GM23338 (cell line): ENCODE results near the gene CSF1R.

ENCODE experiments used
- CTCF ChIP-seq, 2 experiments: fragments of 200-600 bp in 1 of 2; sonication (generic) in 1 of 2; conservative IDR thresholded peaks; 2 replicates each; pipeline versions ENCODE4 v1.5.1 to v1.6.1; 2016 to 2017; ENCODE audit warnings: antibody characterized with exemption in 2 of 2, low read depth in 2 of 2, mild to moderate bottlenecking in 2 of 2, moderate library complexity in 1 of 2
- JUNB ChIP-seq: IDR thresholded peaks from one replicate; pipeline ENCODE4 v1.6.1; 2016; ENCODE audit warnings: antibody characterized with exemption; ENCODE audit not compliant: unreplicated experiment
- POLR2AphosphoS5 ChIP-seq: IDR thresholded peaks from 2 replicates; pipeline ENCODE4 v1.6.1; 2016; ENCODE audit warnings: antibody characterized with exemption, low read depth

GRCh38 chr5:150024346-150024984, 61.9 kb downstream of the CSF1R start:
- TF ChIP-seq CTCF (conservative IDR thresholded peaks at IDR 0.05; ENCODE audit: low read depth in 2 of 2) = no peak
- no peak for TF ChIP-seq POLR2AphosphoS5
- no peak for TF ChIP-seq JUNB
